Breast epithelium (tissue), 3 donors: Measurements from ENCODE around the gene BDKRB2.

Source experiments
- POLR2A ChIP-seq: fragments of 450-650 bp; IDR thresholded peaks from one replicate; pipeline ENCODE4 v1.6.1; 2016; ENCODE audit warnings: antibody characterized with exemption, mild to moderate bottlenecking, moderate library complexity
- POLR2AphosphoS5 ChIP-seq, 3 donors: sonication (generic); formaldehyde crosslinking; IDR thresholded peaks; one replicate each; pipeline ENCODE4 v1.6.1; 2017; ENCODE audit warnings: antibody characterized with exemption in 3 of 3
- TF ChIP-seq, protein P1 (sequence below), 3 donors: fragments of 450-650 bp; IDR thresholded peaks; one replicate each; pipeline ENCODE4 v1.5.1; 2016 to 2017; ENCODE audit warnings: antibody characterized with exemption in 3 of 3, mild to moderate bottlenecking in 3 of 3, moderate library complexity in 3 of 3

DNA sequence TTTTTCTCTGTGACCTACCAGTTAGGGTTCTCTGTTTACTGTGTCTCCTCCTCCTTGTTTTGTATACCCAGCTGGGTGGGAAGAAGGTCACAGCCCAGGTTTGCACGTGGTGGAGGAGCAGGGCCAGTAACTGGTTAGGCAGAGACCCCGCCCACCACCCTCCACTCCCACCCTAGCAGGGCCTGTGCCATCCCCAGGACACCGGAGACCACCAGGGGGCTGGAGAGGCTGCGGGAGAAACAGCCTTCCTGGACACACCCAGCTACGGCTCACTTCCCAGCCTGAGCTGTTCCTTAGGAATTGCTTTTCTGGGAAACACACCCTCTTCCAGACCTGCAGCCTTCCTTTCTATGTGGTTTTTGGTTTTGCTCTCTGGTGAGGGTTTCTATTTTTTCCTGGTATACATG lies 21.1 kb downstream of the BDKRB2 start:
- TF ChIP-seq, protein P1, sequence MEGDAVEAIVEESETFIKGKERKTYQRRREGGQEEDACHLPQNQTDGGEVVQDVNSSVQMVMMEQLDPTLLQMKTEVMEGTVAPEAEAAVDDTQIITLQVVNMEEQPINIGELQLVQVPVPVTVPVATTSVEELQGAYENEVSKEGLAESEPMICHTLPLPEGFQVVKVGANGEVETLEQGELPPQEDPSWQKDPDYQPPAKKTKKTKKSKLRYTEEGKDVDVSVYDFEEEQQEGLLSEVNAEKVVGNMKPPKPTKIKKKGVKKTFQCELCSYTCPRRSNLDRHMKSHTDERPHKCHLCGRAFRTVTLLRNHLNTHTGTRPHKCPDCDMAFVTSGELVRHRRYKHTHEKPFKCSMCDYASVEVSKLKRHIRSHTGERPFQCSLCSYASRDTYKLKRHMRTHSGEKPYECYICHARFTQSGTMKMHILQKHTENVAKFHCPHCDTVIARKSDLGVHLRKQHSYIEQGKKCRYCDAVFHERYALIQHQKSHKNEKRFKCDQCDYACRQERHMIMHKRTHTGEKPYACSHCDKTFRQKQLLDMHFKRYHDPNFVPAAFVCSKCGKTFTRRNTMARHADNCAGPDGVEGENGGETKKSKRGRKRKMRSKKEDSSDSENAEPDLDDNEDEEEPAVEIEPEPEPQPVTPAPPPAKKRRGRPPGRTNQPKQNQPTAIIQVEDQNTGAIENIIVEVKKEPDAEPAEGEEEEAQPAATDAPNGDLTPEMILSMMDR (IDR thresholded peaks at IDR 0.05) = no peak
- TF ChIP-seq POLR2A (no peak), POLR2AphosphoS5 (IDR thresholded peaks at IDR 0.05) (no peak)
